GM19099 (cell line): ENCODE results near the gene PNPLA6.
A peak's percentile ranks its signal among the peaks of the same experiment; 100 is the strongest.

Source experiments
- POLR2A ChIP-seq: IDR thresholded peaks from 3 replicates; pipeline ENCODE4 v1.6.1; 2011; ENCODE audit warnings: low read depth; ENCODE audit not compliant: insufficient read length; ENCODE audit errors: extremely low read depth

Gene PNPLA6

GRCh38 chr19:7522072-7522922 is 13.2 kb upstream of the PNPLA6 start, which contains the start of gene MCOLN1:
TSS of gene MCOLN1 (plus strand) at chr19:7522624. CDS start at chr19:7522751, 127 bp downstream.
- peak; percentile 63 for TF ChIP-seq POLR2A

- TF ChIP-seq POLR2A, result no peak
Observed at GRCh38 chr19:7522923-7523667, 12.4 kb upstream of the PNPLA6 start.

- TF ChIP-seq POLR2A, result no peak
Observed at GRCh38 chr19:7524523-7524922, 11.0 kb upstream of the PNPLA6 start.

- no peak for TF ChIP-seq POLR2A
Observed at GRCh38 chr19:7524992-7525739, 10.4 kb upstream of the PNPLA6 start.

GRCh38 chr19:7526059-7526929 is 9.2 kb upstream of the PNPLA6 start:
- no peak for TF ChIP-seq POLR2A

GRCh38 chr19:7527516-7528191 is 7.9 kb upstream of the PNPLA6 start:
- no peak for TF ChIP-seq POLR2A

- no peak for TF ChIP-seq POLR2A
Observed at GRCh38 chr19:7528192-7528519, 7.4 kb upstream of the PNPLA6 start.

GRCh38 chr19:7528522-7529245 is 6.8 kb upstream of the PNPLA6 start:
- no peak for TF ChIP-seq POLR2A

GRCh38 chr19:7529246-7529600 is 6.3 kb upstream of the PNPLA6 start:
- no peak for TF ChIP-seq POLR2A

GRCh38 chr19:7529610-7530490 is 5.7 kb upstream of the PNPLA6 start:
- TF ChIP-seq POLR2A, result no peak

GRCh38 chr19:7533281-7533885 is 2.1 kb upstream of the PNPLA6 start:
- TF ChIP-seq POLR2A, result no peak

- TF ChIP-seq POLR2A, result no peak
Observed at GRCh38 chr19:7533925-7534480, 1.5 kb upstream of the PNPLA6 start.
